Left ventricle myocardium inferior (tissue), 1 donor: ENCODE results near the gene TMEM200B. TPM values are rescaled to one million over a fixed set of nuclear protein-coding genes. Genes with fewer than 3 reads are reported as not detected.
"Not testable (repeated sequence)": the region's sequence is repeated elsewhere in the genome, so short reads cannot be mapped to it uniquely, and the experiment has no call there.

Experiments used
- DNase-seq: peaks from one replicate; pipeline ENCODE4 v3.0.0-alpha.2; 2020
- H3K27ac ChIP-seq: fragments of 200-600 bp; replicated peaks from 2 replicates; pipeline ENCODE4 v1.8.0; 2021
- H3K27me3 ChIP-seq: fragments of 200-600 bp; 2 replicates; pipeline ENCODE4 v1.8.0; 2021; ENCODE audit warnings: low read depth
- H3K36me3 ChIP-seq: fragments of 200-600 bp; 2 replicates; pipeline ENCODE4 v1.8.0; 2021
- H3K4me1 ChIP-seq: fragments of 200-600 bp; 2 replicates; pipeline ENCODE4 v1.8.0; 2021
- H3K4me3 ChIP-seq: fragments of 200-600 bp; 2 replicates; pipeline ENCODE4 v1.8.0; 2021; ENCODE audit warnings: mild to moderate bottlenecking, moderate library complexity
- H3K9me3 ChIP-seq: fragments of 200-600 bp; replicated peaks from 2 replicates; pipeline ENCODE4 v1.8.0; 2021
- intact Hi-C: fragments of 100-400 bp; cut with micrococcal nuclease; formaldehyde crosslinking; loops from one replicate; pipeline ENCODE4 v1.11.0; 2022
- total RNA-seq: library from RNA; stranded (reverse); fragmentation: NEBNext Ultra II Directional; extraction: Animal tissue kit (Norgen Biotek cat#: 25700); gene quantifications from one replicate; pipeline ENCODE4 v1.2.1, GENCODE V29; 2021
- TF ChIP-seq, protein P1 (sequence below): fragments of 200-600 bp; IDR thresholded peaks from 2 replicates; pipeline ENCODE4 v1.8.0; 2021; ENCODE audit warnings: antibody characterized with exemption, mild to moderate bottlenecking, borderline replicate concordance
- donor health status: DM: no; HTN: yes; CAD: no; lungs with severe emphysema.

TMEM200B gene
- total RNA-seq, 1 donor from 2014 or later = 1.6 TPM

DNA sequence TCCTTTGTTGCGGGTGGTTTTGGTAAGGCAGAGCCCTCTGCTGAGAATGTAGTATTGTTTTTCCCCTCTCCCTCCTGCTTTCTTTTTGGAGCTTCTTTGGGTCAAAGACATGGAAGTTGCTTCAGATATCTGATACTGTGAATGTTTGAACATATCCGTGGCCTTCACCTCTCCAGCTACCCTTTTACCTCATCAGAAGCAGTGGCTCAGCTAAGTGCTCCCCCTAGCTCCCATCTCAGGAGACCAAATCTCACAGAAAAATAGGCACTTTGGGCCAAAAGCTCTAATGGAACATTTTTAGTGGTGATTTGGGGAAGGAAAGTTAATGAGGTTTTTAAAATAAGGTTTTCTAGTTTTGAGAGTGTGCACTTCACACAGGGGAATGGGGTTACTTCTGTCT lies 6.3 kb downstream of the TMEM200B start:
- H3K4me1 ChIP-seq = peaks cover 10% of the 10 kb centered on the region
- no peak overlapping the region for H3K4me3 ChIP-seq
- no peaks in the 10 kb centered on the region for H3K9me3 ChIP-seq
- H3K27me3 ChIP-seq = peaks cover 18% of the 10 kb centered on the region
- TF ChIP-seq, protein P1, sequence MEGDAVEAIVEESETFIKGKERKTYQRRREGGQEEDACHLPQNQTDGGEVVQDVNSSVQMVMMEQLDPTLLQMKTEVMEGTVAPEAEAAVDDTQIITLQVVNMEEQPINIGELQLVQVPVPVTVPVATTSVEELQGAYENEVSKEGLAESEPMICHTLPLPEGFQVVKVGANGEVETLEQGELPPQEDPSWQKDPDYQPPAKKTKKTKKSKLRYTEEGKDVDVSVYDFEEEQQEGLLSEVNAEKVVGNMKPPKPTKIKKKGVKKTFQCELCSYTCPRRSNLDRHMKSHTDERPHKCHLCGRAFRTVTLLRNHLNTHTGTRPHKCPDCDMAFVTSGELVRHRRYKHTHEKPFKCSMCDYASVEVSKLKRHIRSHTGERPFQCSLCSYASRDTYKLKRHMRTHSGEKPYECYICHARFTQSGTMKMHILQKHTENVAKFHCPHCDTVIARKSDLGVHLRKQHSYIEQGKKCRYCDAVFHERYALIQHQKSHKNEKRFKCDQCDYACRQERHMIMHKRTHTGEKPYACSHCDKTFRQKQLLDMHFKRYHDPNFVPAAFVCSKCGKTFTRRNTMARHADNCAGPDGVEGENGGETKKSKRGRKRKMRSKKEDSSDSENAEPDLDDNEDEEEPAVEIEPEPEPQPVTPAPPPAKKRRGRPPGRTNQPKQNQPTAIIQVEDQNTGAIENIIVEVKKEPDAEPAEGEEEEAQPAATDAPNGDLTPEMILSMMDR = peak; percentile 15
- H3K36me3 ChIP-seq = peaks cover 7% of the 10 kb centered on the region
- no peak overlapping the region for H3K27ac ChIP-seq
- DNase-seq = no peak
- intact Hi-C loops = no loop called here

DNA sequence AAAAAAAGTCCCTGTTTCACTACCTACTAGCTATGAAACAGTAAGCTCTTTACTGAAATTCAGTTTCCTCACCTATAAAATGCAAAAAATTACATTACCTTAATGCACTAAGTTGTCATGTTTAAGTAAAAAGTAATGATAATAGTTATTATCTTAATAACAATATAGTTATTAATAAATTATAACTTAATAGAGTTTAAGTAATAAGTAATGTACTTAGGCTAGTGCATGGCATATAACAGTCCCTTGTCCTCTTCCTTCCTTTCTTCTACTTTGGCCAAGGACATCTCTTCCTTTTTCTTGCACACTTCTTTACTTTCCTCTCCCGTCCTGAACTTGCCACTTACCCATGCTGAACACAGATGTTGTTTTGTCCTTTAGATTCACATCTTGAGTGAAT lies 9.0 kb downstream of the TMEM200B start:
- intact Hi-C loops = no loop called here

DNA sequence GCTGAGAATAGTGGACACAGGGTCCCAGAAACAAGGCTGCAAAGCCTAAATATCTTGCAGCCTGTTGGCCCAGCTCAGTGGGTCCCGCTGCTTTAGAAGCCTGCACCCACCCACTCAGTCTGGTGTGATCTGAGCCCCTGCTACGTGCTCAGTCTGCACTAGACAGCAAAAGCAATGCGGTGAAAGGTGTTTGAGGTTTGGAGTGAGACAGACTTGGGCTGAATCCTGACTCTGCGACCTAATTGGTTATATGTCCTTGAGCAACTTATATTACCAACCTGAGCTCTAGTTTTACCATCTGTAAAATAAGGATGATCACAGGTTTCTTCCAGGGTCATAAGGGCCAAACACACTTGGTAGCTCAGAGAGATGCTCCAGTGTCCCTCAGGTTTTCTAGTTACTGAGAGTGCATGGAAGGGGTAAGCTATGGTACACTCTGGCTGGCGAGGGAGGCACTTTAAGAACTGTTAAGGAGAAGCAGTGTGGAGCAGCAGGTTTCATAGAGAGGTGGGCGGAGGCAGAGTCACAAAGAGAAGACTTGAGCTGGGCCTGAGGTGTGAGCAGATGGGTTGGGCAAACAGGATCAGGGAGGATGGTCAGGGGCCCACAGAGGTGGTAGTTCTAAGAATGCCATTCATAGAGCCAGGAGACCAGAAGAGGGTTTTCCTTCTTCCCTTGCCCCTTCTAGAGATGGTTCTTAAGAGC lies 10.1 kb downstream of the TMEM200B start:
- no peak overlapping the region for H3K4me3 ChIP-seq
- no peaks in the 10 kb centered on the region for H3K27me3 ChIP-seq
- H3K36me3 ChIP-seq = peaks cover 20% of the 10 kb centered on the region
- intact Hi-C loops = no loop called here
- H3K9me3 ChIP-seq = no peaks in the 10 kb centered on the region
- TF ChIP-seq, protein P1 = no peak
- H3K4me1 ChIP-seq = no peaks in the 10 kb centered on the region
- H3K27ac ChIP-seq = no peak overlapping the region
- no peak for DNase-seq

More for the DNA sequence above, 9.0 kb downstream of the TMEM200B start:
- Histone ChIP-seq H3K27ac (no peak overlapping the region), H3K9me3 (no peaks in the 10 kb centered on the region), H3K4me1 (no peaks in the 10 kb centered on the region), H3K27me3 (no peaks in the 10 kb centered on the region), H3K36me3 (peaks cover 14% of the 10 kb centered on the region), H3K4me3 (no peak overlapping the region)
- DNase-seq = no peak
- TF ChIP-seq, protein P1 = no peak

DNA sequence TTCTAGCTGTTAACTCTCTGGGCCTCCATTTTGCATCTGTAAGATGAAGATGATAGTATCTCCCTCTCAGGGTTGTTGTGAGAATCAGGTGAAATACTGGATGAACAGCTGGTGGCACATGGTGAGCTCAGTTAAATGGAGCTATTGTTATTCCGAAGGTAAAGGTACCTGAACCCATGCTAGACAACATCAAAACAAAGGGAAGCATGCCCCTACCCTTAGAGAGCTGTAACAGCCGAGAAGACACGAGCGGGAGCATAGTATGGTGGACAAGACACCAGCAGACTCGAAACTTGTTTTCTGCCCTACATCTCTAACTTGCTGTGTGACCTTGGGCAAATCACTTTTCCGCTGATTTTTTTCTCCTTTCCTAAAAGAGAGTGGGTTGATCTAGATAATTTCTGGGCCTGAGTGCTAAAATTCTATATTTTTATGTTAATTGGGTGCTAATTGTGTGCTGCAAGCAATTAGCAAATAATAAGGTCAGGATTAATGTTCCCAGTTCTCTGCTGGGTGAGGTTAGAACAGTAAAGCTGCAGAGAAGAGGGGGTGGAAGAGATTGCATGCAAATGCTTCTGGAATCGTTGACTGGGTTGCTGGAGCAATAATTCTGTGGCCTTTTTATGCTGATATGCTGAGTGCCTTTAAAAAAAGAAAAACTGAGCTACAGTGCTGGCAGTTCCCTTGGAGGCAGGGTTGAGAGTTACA lies 10.8 kb downstream of the TMEM200B start:
- DNase-seq = no peak
- TF ChIP-seq, protein P1 = no peak
- Histone ChIP-seq H3K4me3 (no peak overlapping the region), H3K36me3 (peaks cover 20% of the 10 kb centered on the region), H3K27ac (no peak overlapping the region), H3K4me1 (no peaks in the 10 kb centered on the region), H3K27me3 (no peaks in the 10 kb centered on the region), H3K9me3 (no peaks in the 10 kb centered on the region)
- intact Hi-C loops = no loop called here

DNA sequence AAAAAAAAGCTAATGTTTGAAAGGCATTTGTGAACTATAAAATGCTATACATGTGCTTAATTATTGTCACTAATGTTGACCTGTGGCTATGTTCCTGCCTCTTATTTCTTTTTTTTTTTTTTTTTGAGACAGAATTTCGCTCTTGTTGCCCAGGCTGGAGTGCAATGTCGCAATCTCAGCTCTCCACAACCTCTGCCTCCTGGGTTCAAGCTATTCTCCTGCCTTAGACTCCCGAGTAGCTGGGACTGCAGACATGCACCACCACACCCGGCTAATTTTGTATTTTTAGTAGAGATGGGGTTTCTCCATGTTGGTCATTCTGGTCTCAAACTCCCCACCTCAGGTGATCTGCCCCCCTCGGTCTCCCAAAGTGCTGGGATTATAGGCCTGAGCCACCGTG lies 15.7 kb downstream of the TMEM200B start:
- DNase-seq, H3K4me3 ChIP-seq, H3K27ac ChIP-seq, H3K9me3 ChIP-seq, H3K27me3 ChIP-seq, H3K4me1 ChIP-seq, intact Hi-C loops: not testable (repeated sequence)
- peaks cover 14% of the 10 kb centered on the region for H3K36me3 ChIP-seq

DNA sequence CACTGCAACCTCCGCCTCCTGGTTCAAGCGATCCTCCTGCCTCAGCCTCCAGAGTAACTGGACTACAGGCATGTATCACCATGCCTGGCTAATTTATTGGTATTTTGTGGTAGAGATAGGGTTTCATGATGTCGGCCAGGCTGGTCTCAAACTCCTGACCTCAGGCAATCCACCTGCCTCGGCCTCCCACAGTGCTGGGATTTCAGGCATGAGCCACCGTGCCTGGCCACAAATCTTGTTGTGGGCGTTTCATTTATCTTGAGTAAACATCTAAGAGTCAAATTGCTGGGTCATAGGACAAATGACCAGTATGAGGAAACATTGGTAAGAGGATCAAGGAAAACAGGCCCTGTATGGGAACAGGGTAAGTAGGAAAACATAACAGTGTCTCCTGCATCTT lies 17.9 kb downstream of the TMEM200B start:
- H3K27me3 ChIP-seq = no peaks in the 10 kb centered on the region
- no peak for DNase-seq
- H3K9me3 ChIP-seq = no peaks in the 10 kb centered on the region
- peaks cover 18% of the 10 kb centered on the region for H3K36me3 ChIP-seq
- no peaks in the 10 kb centered on the region for H3K4me1 ChIP-seq
- H3K4me3 ChIP-seq = no peak overlapping the region
- no peak overlapping the region for H3K27ac ChIP-seq
- TF ChIP-seq, protein P1 = no peak
- intact Hi-C loops = no loop called here
